Measurements from ENCODE around the gene PLEKHG5.

- TF ChIP-seq CTCF (conservative IDR thresholded peaks at IDR 0.05 in 1 of 2, IDR thresholded peaks at IDR 0.05 in 1 of 2; ENCODE audit: low read depth in 1 of 2, low read length in 2 of 2): no peak
- no peak for TF ChIP-seq EZH2 (IDR thresholded peaks at IDR 0.05; ENCODE audit: low read length, missing control alignments)
Measured at GRCh38 chr1:6503884-6504602, 12.6 kb upstream of the PLEKHG5 start.
